ENCODE data around the gene LITAF.

Gene LITAF

GRCh38 chr16:11546608-11547061, 40.1 kb downstream of the LITAF start:
- no peaks in the 10 kb centered on the region for H3K36me3 ChIP-seq (ENCODE audit: low read length)
- H3K9ac ChIP-seq (ENCODE audit: low read length), result no peak overlapping the region
- no peaks in the 10 kb centered on the region for H3K9me2 ChIP-seq (replicated peaks; ENCODE audit: insufficient read depth, low read length)
- H3K9me3 ChIP-seq (ENCODE audit: insufficient read depth, low read length), result no peaks in the 10 kb centered on the region
- no peaks in the 10 kb centered on the region for H4K20me1 ChIP-seq (ENCODE audit: low read depth, low read length)
- no peak overlapping the region for H2AFZ ChIP-seq (ENCODE audit: low read depth, low read length, severe bottlenecking)
- H3K27me3 ChIP-seq (ENCODE audit: low read length), result no peaks in the 10 kb centered on the region
- no peak overlapping the region for H3K27ac ChIP-seq (ENCODE audit: low read depth, low read length)
- TF ChIP-seq CTCF (IDR thresholded peaks at IDR 0.05; ENCODE audit: insufficient read depth, low read length, poor library complexity, severe bottlenecking) (no peak), EZH2phosphoT487 (conservative IDR thresholded peaks at IDR 0.05; ENCODE audit: low read length) (no peak)
- no peak overlapping the region for H3K4me3 ChIP-seq (ENCODE audit: insufficient read depth, low read length, poor library complexity, severe bottlenecking)
- H3K4me2 ChIP-seq (ENCODE audit: low read depth, low read length, poor library complexity, severe bottlenecking), result no peak overlapping the region
- no peaks in the 10 kb centered on the region for H3F3A ChIP-seq (ENCODE audit: insufficient read depth)
- no peaks in the 10 kb centered on the region for H3K79me2 ChIP-seq (ENCODE audit: insufficient read depth, low read length)

- H3K9ac ChIP-seq (ENCODE audit: low read length), result no peak overlapping the region
- no peaks in the 10 kb centered on the region for H3K9me2 ChIP-seq (replicated peaks; ENCODE audit: insufficient read depth, low read length)
- no peak overlapping the region for H3K4me3 ChIP-seq (ENCODE audit: insufficient read depth, low read length, poor library complexity, severe bottlenecking)
- no peak overlapping the region for H2AFZ ChIP-seq (ENCODE audit: low read depth, low read length, severe bottlenecking)
- H4K20me1 ChIP-seq (ENCODE audit: low read depth, low read length), result no peaks in the 10 kb centered on the region
- H3K4me2 ChIP-seq (ENCODE audit: low read depth, low read length, poor library complexity, severe bottlenecking), result no peak overlapping the region
- no peak overlapping the region for H3K27ac ChIP-seq (ENCODE audit: low read depth, low read length)
- H3K9me3 ChIP-seq (ENCODE audit: insufficient read depth, low read length), result no peaks in the 10 kb centered on the region
- TF ChIP-seq CTCF (IDR thresholded peaks at IDR 0.05; ENCODE audit: insufficient read depth, low read length, poor library complexity, severe bottlenecking), result no peak
- no peak for TF ChIP-seq EZH2phosphoT487 (conservative IDR thresholded peaks at IDR 0.05; ENCODE audit: low read length)
- no peaks in the 10 kb centered on the region for H3K36me3 ChIP-seq (ENCODE audit: low read length)
- no peaks in the 10 kb centered on the region for H3K27me3 ChIP-seq (ENCODE audit: low read length)
- H3F3A ChIP-seq (ENCODE audit: insufficient read depth), result no peaks in the 10 kb centered on the region
- H3K79me2 ChIP-seq (ENCODE audit: insufficient read depth, low read length), result no peaks in the 10 kb centered on the region
Observed at GRCh38 chr16:11543661-11544393, 42.9 kb downstream of the LITAF start.

- Histone ChIP-seq H3K27me3 (ENCODE audit: low read length) (no peaks in the 10 kb centered on the region), H3K4me3 (ENCODE audit: insufficient read depth, low read length, poor library complexity, severe bottlenecking) (no peak overlapping the region), H2AFZ (ENCODE audit: low read depth, low read length, severe bottlenecking) (no peak overlapping the region), H3K79me2 (ENCODE audit: insufficient read depth, low read length) (no peaks in the 10 kb centered on the region), H3K4me2 (ENCODE audit: low read depth, low read length, poor library complexity, severe bottlenecking) (no peak overlapping the region), H3F3A (ENCODE audit: insufficient read depth) (no peaks in the 10 kb centered on the region), H3K36me3 (ENCODE audit: low read length) (no peaks in the 10 kb centered on the region), H4K20me1 (ENCODE audit: low read depth, low read length) (no peaks in the 10 kb centered on the region), H3K9me3 (ENCODE audit: insufficient read depth, low read length) (no peaks in the 10 kb centered on the region), H3K9me2 (replicated peaks; ENCODE audit: insufficient read depth, low read length) (no peaks in the 10 kb centered on the region), H3K9ac (ENCODE audit: low read length) (no peak overlapping the region), H3K27ac (ENCODE audit: low read depth, low read length) (no peak overlapping the region)
- TF ChIP-seq EZH2phosphoT487 (conservative IDR thresholded peaks at IDR 0.05; ENCODE audit: low read length) (no peak), CTCF (IDR thresholded peaks at IDR 0.05; ENCODE audit: insufficient read depth, low read length, poor library complexity, severe bottlenecking) (no peak)
Observed at GRCh38 chr16:11542069-11542744, 44.5 kb downstream of the LITAF start.

Data from SU-DHL-6 (cell line).